IMR-90 (cell line): Measurements from ENCODE around the gene NUP153. TPM values are rescaled to one million over a fixed set of nuclear protein-coding genes. Genes with fewer than 3 reads are reported as not detected.

ENCODE experiments used
- ATAC-seq: fragments of 200-7000 bp; cut with Tn5 transposase; 2 replicates; pipeline ENCODE4 v1.9.1; 2020; ENCODE audit warnings: low read depth, mild to moderate bottlenecking, moderate library complexity
- BruUV-seq: library from RNA; stranded (reverse); fragments of 400-500 nt; replicated peaks from 2 replicates; lab custom pipeline; 2021; lab: Mats Ljungman, UMichigan
- CTCF ChIA-PET: fragments of 300-600 bp; formaldehyde crosslinking; extraction: SDS; loops from one replicate; lab custom pipeline; 2021; ENCODE audit warnings: antibody characterized with exemption; lab: Yijun Ruan, JAX
- POLR2A ChIA-PET: fragments of 300-600 bp; sonication (Branson Sonifier 250); formaldehyde crosslinking; loops from one replicate; lab custom pipeline; 2022; ENCODE audit warnings: antibody characterized with exemption; ENCODE audit not compliant: unreplicated experiment; lab: Charles Lee
- DNase-seq: peaks from one replicate; pipeline ENCODE4 v3.0.0; 2013
- H2AFZ ChIP-seq: replicated peaks from 2 replicates; pipeline ENCODE3; 2013; ENCODE audit warnings: low read length, mild to moderate bottlenecking; ENCODE audit not compliant: poor library complexity
- H2AK5ac ChIP-seq: 2 replicates; pipeline ENCODE4 v1.6.1; 2013; ENCODE audit warnings: low read depth, low read length, inconsistent platforms
- H2AK9ac ChIP-seq: replicated peaks from 2 replicates; pipeline ENCODE3; 2013; ENCODE audit warnings: mild to moderate bottlenecking, low read depth, low read length, moderate library complexity; ENCODE audit not compliant: poor library complexity
- H2BK120ac ChIP-seq: 2 replicates; pipeline ENCODE4 v1.6.1; 2013; ENCODE audit warnings: low read depth, low read length, inconsistent platforms
- H2BK15ac ChIP-seq: 3 replicates; pipeline ENCODE4 v1.6.1; 2013; ENCODE audit warnings: low read depth, low read length, inconsistent platforms
- H2BK20ac ChIP-seq: 2 replicates; pipeline ENCODE4 v1.6.1; 2013; ENCODE audit warnings: low read depth, mild to moderate bottlenecking, inconsistent platforms, low read length, moderate library complexity
- H2BK5ac ChIP-seq: 2 replicates; pipeline ENCODE4 v1.6.1; 2013; ENCODE audit warnings: mild to moderate bottlenecking, low read depth, low read length, inconsistent platforms; ENCODE audit not compliant: poor library complexity, severe bottlenecking
- H3K14ac ChIP-seq: replicated peaks from 2 replicates; pipeline ENCODE4 v1.6.1; 2013; ENCODE audit warnings: low read depth, low read length, inconsistent platforms
- H3K18ac ChIP-seq: 2 replicates; pipeline ENCODE4 v1.6.1; 2013; ENCODE audit warnings: low read depth, low read length, control low read depth
- H3K23ac ChIP-seq: 2 replicates; pipeline ENCODE4 v1.6.1; 2013; ENCODE audit warnings: low read depth, low read length, inconsistent platforms
- H3K27ac ChIP-seq: 2 replicates; pipeline ENCODE4 v1.5.1; 2013; ENCODE audit warnings: mild to moderate bottlenecking, control low read depth, low read length; ENCODE audit not compliant: insufficient read depth
- H3K27me3 ChIP-seq: 2 replicates; pipeline ENCODE4 v1.6.1; 2013; ENCODE audit warnings: low read length; ENCODE audit not compliant: control insufficient read depth, insufficient read depth
- H3K36me3 ChIP-seq: 2 replicates; pipeline ENCODE4 v1.6.1; 2013; ENCODE audit warnings: low read length, mixed read lengths; ENCODE audit not compliant: control insufficient read depth, insufficient read depth
- H3K4ac ChIP-seq: 2 replicates; pipeline ENCODE4 v1.6.1; 2013; ENCODE audit warnings: low read depth, low read length, inconsistent platforms
- H3K4me1 ChIP-seq: 2 replicates; pipeline ENCODE4 v1.6.1; 2013; ENCODE audit warnings: low read length, mixed read lengths; ENCODE audit not compliant: control insufficient read depth, insufficient read depth
- H3K4me2 ChIP-seq: 2 replicates; pipeline ENCODE4 v1.6.1; 2013; ENCODE audit warnings: low read depth, mild to moderate bottlenecking, control low read depth, low read length, moderate library complexity
- H3K4me3 ChIP-seq: 2 replicates; pipeline ENCODE4 v1.5.1; 2013; ENCODE audit warnings: low read depth, mild to moderate bottlenecking, control low read depth, low read length, moderate library complexity; ENCODE audit not compliant: insufficient read depth
- H3K56ac ChIP-seq: 2 replicates; pipeline ENCODE4 v1.6.1; 2013; ENCODE audit warnings: low read length, inconsistent platforms; ENCODE audit not compliant: insufficient read depth; ENCODE audit errors: extremely low read depth
- H3K79me1 ChIP-seq, 2 experiments: 2 replicates each; pipeline ENCODE4 v1.6.1; 2013; ENCODE audit warnings: low read length in 2 of 2, inconsistent platforms in 1 of 2, low read depth in 1 of 2
- H3K9ac ChIP-seq: 2 replicates; pipeline ENCODE4 v1.6.1; 2013; ENCODE audit warnings: low read depth, low read length, control low read depth
- H3K9me1 ChIP-seq: 2 replicates; pipeline ENCODE4 v1.6.1; 2013; ENCODE audit warnings: low read length, inconsistent platforms; ENCODE audit not compliant: insufficient read depth
- H3K9me3 ChIP-seq: 2 replicates; pipeline ENCODE4 v1.6.1; 2013; ENCODE audit warnings: low read length; ENCODE audit not compliant: control insufficient read depth, insufficient read depth
- H4K20me1 ChIP-seq: 2 replicates; pipeline ENCODE4 v1.6.1; 2013; ENCODE audit warnings: low read length, inconsistent platforms; ENCODE audit not compliant: insufficient read depth
- H4K5ac ChIP-seq: 2 replicates; pipeline ENCODE4 v1.6.1; 2013; ENCODE audit warnings: mild to moderate bottlenecking, low read depth, low read length, control low read depth
- H4K8ac ChIP-seq, 2 experiments: 2 replicates each; pipeline ENCODE4 v1.6.1; 2013; ENCODE audit warnings: low read depth in 2 of 2, low read length in 2 of 2, control low read depth in 1 of 2, inconsistent platforms in 1 of 2
- H4K91ac ChIP-seq: 2 replicates; pipeline ENCODE4 v1.6.1; 2013; ENCODE audit warnings: low read depth, low read length, inconsistent platforms; ENCODE audit not compliant: insufficient read depth
- CHD1 ChIP-seq: IDR thresholded peaks from 2 replicates; pipeline ENCODE4 v1.6.1; 2012; ENCODE audit warnings: low read depth, low read length, improper control_type of control experiment
- CTCF ChIP-seq: conservative IDR thresholded peaks from 2 replicates; pipeline ENCODE4 v1.5.1; 2012; ENCODE audit warnings: mild to moderate bottlenecking, low read depth, low read length, improper control_type of control experiment
- FOS ChIP-seq: fragments of 150-350 bp; IDR thresholded peaks from 2 replicates; pipeline ENCODE4 v1.6.1; 2016; ENCODE audit warnings: low read depth, low read length
- MXI1 ChIP-seq: IDR thresholded peaks from 2 replicates; pipeline ENCODE4 v1.6.1; 2012; ENCODE audit warnings: low read depth, mild to moderate bottlenecking, low read length, moderate library complexity, borderline replicate concordance
- NFE2L2 ChIP-seq: fragments of 150-350 bp; IDR thresholded peaks from 2 replicates; pipeline ENCODE4 v1.6.1; 2016; ENCODE audit warnings: low read depth, mild to moderate bottlenecking, low read length
- RAD21 ChIP-seq: IDR thresholded peaks from 2 replicates; pipeline ENCODE4 v1.6.1; 2012; ENCODE audit warnings: low read length, improper control_type of control experiment
- RCOR1 ChIP-seq: IDR thresholded peaks from 2 replicates; pipeline ENCODE4 v1.6.1; 2012; ENCODE audit warnings: mild to moderate bottlenecking, low read length, improper control_type of control experiment; ENCODE audit not compliant: insufficient replicate concordance
- USF2 ChIP-seq: fragments of 150-350 bp; IDR thresholded peaks from 2 replicates; pipeline ENCODE4 v1.6.1; 2017; ENCODE audit warnings: mild to moderate bottlenecking, antibody characterized with exemption, low read length, low read depth
- WGBS, 2 experiments: methylation state at CpG; one replicate each; pipeline versions ENCODE4 v1.1.5 to v1.1.7; 2013; ENCODE audit warnings: missing lambda C conversion rate in 2 of 2; ENCODE audit not compliant: insufficient read length in 1 of 2; ENCODE audit errors: extremely low coverage in 2 of 2; 5-methylcytosine and 5-hydroxymethylcytosine counted together
- dilution Hi-C: fragments of 300-500 bp; cut with HindIII; formaldehyde crosslinking; loops from one replicate; pipeline ENCODE4 v1.14.3; 2018; ENCODE audit warnings: low sequenced_read_pairs; ENCODE audit not compliant: unreplicated experiment
- in situ Hi-C: fragments of 300-500 bp; cut with MboI; formaldehyde crosslinking; loops from 3 replicates; pipeline ENCODE4 v1.14.3; 2019; ENCODE audit warnings: low sequenced_read_pairs, inconsistent platforms, mixed read lengths
- intact Hi-C: fragments of 100-400 bp; cut with micrococcal nuclease; formaldehyde crosslinking; loops from 2 replicates; pipeline ENCODE4 v1.10.0; 2022
- polyA plus RNA-seq, 3 experiments: library from polyadenylated mRNA; depleted of rRNA; stranded (reverse); fragments of >200 nt; gene quantifications; 2 replicates each; pipeline ENCODE4 v1.2.3, GENCODE V29; 2012; ENCODE audit warnings: low replicate concordance in 1 of 3
- total RNA-seq: library from RNA; depleted of rRNA; stranded (reverse); fragments of >200 nt; gene quantifications from 2 replicates; pipeline ENCODE4 v1.2.3, GENCODE V29; 2012

NUP153 gene
- total and polyA plus RNA-seq, 2 of the 4 experiments (the other 2 are of a cell fraction): 17.2 to 39.4 TPM

GRCh38 chr6:17606606-17607005 is 100.1 kb downstream of the NUP153 start:
- POLR2A ChIA-PET: no interaction called here
- 100% methylated on average over 2 of the region's 4 CpGs; no CpG with 5 or more reads in 1 of the 2 experiments for WGBS, 2 experiments
- Histone ChIP-seq H4K91ac (no peak overlapping the region), H2BK20ac (no peak overlapping the region), H4K5ac (no peak overlapping the region), H2AFZ (no peak overlapping the region), H3K36me3 (peaks cover 6% of the 10 kb centered on the region), H3K4ac (no peak overlapping the region), H3K79me1 (peaks cover 5 to 6% of the 10 kb centered on the region in 2 experiments; a peak in 2 of 4 replicates), H3K9ac (no peak overlapping the region), H3K56ac (no peak overlapping the region), H3K14ac (no peak overlapping the region), H4K8ac (no peak overlapping the region), H2BK15ac (no peak overlapping the region), H2BK120ac (no peak overlapping the region), H3K9me1 (0 out of 2 replicates have a peak, but pooled peaks cover 4% of the 10 kb centered on the region), H2BK5ac (no peak overlapping the region), H3K23ac (no peak overlapping the region), H3K27ac (no peak overlapping the region), H3K4me1 (peaks cover 5% of the 10 kb centered on the region; the same call in 1 of the 2 replicates), H2AK5ac (no peak overlapping the region), H4K20me1 (no peaks in the 10 kb centered on the region), H2AK9ac (no peak overlapping the region), H3K4me3 (no peak overlapping the region), H3K18ac (no peak overlapping the region), H3K4me2 (no peak overlapping the region), H3K27me3 (no peaks in the 10 kb centered on the region), H3K9me3 (no peaks in the 10 kb centered on the region)
- BruUV-seq: no TSS peak
- DNase-seq (no peak), ATAC-seq (no peak)
- in situ Hi-C loops: no loop called here
- CTCF ChIA-PET: interaction anchor here (0.6 kb wide), 2 partner anchors 44 to 95 kb away, joined by 3 to 4 read pairs; no protein-coding TSS in a partner anchor
- dilution Hi-C loops: no loop called here
- TF ChIP-seq FOS (no peak), MXI1 (no peak), CTCF (no peak), RAD21 (no peak), USF2 (no peak), CHD1 (no peak), RCOR1 (no peak), NFE2L2 (no peak)
- intact Hi-C loops: no loop called here
